DMS53 (cell line): ENCODE data around the gene TOPORS.
"Not testable (repeated sequence)": the region's sequence is repeated elsewhere in the genome, so short reads cannot be mapped to it uniquely, and the experiment has no call there.

Source experiments
- DNase-seq: peaks from one replicate; lab custom pipeline; 2025; lab: John Stamatoyannopoulos, UW

Gene TOPORS

GRCh38 chr9:32565967-32566366 is 13.6 kb upstream of the TOPORS start:
- DNase-seq: no peak

GRCh38 chr9:32558408-32558934 is 6.1 kb upstream of the TOPORS start:
- DNase-seq: no peak

DNA sequence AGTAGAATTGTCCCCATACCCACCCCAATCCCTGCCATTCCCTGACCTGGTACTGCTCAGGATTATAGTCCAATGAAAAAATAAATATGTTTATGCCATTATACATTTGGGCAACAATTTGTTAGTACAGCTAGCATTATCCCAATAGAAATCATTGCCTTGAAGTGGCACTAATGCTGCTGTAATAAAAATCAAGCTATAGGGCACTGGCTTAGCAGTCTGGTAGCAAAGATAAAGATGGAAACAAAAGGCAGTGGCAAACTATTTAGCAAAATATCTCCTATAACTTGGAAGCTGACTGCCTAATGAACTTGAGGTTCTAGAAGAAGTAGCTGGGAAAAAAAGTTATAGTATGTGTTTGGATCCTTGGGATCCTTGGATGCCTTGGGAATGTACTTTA is 2.2 kb upstream of the TOPORS start:
- no peak for DNase-seq

GRCh38 chr9:32554107-32554506 is 1.7 kb upstream of the TOPORS start:
- DNase-seq: no peak

GRCh38 chr9:32551276-32552051 is 922 bp downstream of the TOPORS start:
- DNase-seq: peak; percentile 78

GRCh38 chr9:32550562-32551275 is 1.7 kb downstream of the TOPORS start:
- DNase-seq: peak; percentile 89

GRCh38 chr9:32550150-32550561 is 2.2 kb downstream of the TOPORS start:
- peak; percentile 30 for DNase-seq

DNA sequence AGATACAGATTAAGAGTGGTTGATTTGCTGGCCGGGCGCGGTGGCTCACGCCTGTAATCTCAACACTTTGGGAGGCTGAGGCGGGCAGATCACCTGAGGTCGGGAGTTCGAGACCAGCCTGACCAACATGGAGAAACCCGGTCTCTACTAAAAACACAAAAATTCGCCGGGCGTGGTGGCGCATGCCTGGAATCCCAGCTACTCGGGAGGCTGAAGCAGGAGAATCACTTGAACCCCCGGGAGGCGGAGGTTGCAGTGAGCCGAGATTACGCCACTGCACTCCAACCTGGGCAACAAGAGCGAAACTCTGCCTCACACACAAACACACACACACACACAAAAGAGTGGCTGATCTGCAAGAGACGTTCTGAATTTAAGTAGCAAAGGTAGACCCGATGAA is 4.2 kb downstream of the TOPORS start:
- not testable (repeated sequence) for DNase-seq

- no peak for DNase-seq
Measured at GRCh38 chr9:32545884-32546283, 6.5 kb downstream of the TOPORS start.

DNA sequence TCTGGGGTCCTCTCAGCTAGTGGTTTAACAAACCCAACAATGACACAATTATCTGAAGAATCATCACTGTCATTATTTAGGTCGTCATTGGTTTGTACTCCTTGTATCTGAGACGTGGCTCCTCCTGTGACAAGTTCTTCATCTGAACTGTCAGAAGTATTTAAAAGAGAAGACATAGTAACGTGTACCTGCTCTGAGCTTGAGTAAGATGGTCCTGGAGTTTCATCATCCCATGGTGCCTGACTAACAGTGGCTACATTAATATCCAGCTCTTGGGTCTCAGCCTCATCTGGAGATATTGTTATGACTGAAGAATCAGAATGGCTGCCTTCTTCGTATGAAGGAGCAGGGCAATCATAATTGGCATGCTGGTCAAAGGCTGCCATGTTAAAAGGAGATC is 9.3 kb downstream of the TOPORS start:
- DNase-seq: no peak

DNA sequence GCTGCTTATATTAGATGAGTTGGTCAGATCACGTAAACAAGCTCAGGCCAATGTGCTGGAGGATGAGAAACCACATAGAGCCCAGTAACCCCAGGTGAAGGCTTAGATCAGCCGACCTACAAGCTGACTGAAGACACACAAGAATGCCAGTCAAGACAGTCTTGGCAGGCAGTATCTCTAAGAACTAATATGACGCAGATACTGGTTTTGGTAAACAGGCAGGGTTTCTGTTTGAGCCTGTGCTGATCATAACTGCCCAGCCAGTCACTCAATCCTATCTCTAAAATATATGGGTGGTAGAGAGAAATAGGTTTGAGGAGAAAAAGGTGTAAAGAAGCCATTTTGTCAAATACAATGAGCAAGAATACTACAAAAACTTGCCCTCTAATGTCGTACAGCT is 18.6 kb downstream of the TOPORS start:
- DNase-seq: no peak

DNA sequence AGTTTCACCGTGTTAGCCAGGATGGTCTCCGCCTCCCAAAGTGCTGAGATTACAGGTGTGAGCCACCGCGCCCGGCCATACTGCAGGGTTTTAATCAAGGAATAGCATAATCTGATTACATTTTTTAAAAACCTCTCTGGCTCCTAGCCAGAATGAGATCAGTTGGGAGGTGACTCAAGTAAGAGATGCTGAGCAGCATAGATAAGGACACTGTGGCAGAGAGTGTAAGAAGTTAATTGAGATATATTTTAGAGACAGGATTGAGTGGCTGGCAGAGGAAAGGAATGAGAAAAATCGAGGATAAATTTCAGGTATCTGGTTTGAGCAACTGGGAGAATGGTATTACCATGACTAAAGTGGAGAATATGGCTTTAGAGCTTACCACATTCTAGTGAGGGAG is 19.1 kb downstream of the TOPORS start:
- no peak for DNase-seq

DNA sequence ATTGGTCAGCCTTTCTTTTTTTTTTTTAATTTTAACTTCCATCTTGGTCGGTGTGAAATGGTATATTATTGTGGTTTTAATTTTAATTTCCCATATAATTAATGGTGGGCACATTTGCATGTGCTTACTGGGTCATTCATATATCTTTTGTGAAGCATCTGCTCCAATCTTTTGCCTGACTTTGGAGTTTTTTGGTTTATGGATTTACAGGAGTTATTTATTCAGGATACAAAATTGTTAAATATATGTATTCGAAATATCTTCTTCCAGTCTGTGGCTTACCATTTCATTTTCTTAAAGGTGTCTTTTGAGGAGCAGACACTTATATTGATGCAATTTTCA is 25.7 kb downstream of the TOPORS start:
- no peak for DNase-seq

DNA sequence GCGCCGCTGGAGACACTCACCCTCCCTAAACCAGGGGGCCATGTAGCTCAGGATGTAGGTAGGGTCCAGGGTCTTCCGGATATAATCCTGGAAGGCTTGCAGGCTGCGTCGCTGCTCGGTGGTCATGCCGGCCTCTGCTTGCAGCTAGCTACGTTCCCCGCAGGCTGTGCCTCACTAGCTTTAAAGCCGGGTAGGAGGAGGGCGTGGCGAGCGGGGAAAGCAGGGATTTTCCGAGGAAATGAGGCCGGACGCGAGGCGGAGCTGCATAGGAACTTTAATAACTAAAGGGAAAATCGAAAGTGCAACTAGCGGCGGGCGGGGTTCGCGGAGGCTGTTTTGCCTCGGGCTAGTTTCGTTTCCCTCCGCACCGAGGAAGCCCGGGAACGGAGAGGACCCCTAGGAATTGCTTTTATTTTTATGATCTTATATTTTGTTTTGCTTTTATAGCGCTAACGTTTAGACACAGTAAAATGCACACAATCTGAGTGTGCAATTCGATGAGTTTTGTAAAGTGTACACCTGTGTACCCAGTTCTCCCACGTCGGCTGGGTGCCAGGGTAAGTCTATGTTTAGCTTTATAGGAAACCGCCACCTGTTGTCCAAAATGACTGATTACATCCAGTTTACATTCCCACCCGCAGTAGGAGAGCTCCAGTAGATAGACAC is 26.2 kb downstream of the TOPORS start, which contains the start of gene RIGI:
Gene RIGI, minus strand, starts transcription at position 156 of the 666 bp plus-strand sequence. Its CDS starts 30 bp downstream, at position 126.
- peak; percentile 96 for DNase-seq

DNA sequence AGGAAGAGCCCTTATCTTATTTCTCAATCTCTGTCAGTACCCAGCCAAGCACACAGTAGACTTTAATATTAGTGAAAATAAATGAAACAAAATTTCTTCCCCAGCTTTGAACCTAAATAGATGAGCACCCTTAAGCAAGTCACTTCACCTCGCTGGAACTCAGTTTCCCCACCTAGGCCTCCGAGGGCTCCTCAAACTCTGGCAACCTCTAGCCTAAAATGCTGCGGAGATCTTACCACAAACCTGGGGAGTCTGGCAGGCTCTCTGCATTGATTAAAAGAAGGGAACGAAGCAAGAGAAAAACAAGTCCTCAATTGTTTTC is 26.7 kb downstream of the TOPORS start:
- DNase-seq: no peak

DNA sequence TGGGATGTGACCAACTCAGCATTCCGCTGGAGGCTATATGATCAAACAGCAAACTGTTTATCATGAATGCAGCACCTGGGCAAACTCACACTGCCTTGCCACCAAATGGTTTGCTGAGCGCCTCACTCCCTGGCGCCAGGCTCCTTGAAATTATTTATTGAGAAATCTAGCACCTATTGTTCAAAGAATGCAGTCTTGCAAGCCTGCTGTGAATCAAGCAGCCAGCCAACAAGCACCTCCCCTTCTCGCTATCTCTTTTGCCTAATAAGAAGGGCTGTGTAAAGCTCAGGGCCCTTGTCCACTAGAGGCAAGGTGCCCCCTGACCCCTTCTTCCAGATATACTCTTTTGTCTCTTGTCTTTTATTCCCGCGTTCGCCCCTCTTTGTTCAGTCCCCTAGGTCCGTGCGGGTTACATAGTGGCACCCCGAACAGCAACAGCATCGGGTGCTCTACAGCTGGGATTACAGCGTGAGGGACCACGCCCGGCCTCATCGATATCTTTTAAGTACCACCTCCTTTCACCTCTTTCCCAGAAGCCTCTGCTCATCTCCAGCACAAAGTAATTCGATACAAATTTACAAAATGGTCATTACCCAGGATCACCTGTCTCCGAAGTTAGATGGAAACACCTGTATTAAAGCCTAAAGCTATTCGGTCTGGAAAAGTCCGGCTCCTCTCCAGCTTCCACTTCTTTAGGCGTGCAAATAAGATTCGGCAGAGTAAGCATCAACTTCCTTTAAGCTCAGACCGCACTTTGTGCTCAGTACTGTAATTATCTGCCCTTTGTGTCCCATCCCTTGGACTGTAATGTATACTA is 27.3 kb downstream of the TOPORS start:
- DNase-seq: peak; percentile 49

DNA sequence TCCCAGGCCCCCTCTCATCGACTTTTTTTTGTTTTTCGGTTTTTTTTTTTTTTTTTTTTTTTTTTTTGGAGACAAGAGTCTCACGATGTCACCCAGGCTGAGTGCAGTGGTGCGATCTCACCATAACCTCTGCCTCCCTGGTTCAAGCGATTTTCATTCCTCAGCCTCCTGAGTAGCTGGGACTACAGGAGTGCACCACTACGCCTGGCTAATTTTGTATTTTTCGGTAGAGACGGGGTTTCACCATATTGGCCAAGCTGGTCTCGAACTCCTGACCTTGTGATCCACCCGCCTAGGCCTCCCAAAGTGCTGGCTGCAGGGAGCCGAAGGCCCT is 27.9 kb downstream of the TOPORS start:
- not testable (repeated sequence) for DNase-seq

DNA sequence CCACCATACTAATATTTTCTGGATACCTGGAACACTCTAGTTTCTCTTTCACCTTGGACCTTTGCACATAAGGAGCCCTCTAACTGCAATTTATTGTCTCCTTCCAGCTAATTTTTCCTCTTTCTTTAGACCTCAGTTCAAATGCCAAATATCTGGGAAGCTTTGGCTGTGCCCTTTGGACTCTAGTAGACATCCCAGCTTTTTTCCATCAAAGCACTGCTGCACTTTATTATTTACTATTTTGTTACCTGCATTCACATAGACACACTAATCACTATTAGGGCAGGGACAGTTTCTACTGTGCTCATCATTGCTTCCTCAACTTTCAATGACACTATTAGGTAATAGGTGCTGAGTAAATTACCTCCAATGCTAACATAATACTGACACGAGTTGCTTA is 28.5 kb downstream of the TOPORS start:
- no peak for DNase-seq

- no peak for DNase-seq
Measured at GRCh38 chr9:32518276-32518675, 34.1 kb downstream of the TOPORS start.

- no peak for DNase-seq
Measured at GRCh38 chr9:32516241-32516640, 36.1 kb downstream of the TOPORS start.

- DNase-seq: peak; percentile 17
Measured at GRCh38 chr9:32508728-32509127, 43.7 kb downstream of the TOPORS start.

- DNase-seq: no peak
Measured at GRCh38 chr9:32503008-32503407, 49.4 kb downstream of the TOPORS start.
